Stimulated activated CD4-positive, alpha-beta T cell treated with anti-CD3 and anti-CD28 coated beads, Interleukin-1b, Interleukin-23, amount 100 ng/mL, for 48 hours (primary cell): ENCODE measurements around the gene ZSCAN5A.
"Not testable (repeated sequence)": the region's sequence is repeated elsewhere in the genome, so short reads cannot be mapped to it uniquely, and the experiment has no call there.

ENCODE experiments used
- DNase-seq: peaks from one replicate; pipeline ENCODE4 v3.0.0-alpha.2; 2020

ZSCAN5A gene, protein sequence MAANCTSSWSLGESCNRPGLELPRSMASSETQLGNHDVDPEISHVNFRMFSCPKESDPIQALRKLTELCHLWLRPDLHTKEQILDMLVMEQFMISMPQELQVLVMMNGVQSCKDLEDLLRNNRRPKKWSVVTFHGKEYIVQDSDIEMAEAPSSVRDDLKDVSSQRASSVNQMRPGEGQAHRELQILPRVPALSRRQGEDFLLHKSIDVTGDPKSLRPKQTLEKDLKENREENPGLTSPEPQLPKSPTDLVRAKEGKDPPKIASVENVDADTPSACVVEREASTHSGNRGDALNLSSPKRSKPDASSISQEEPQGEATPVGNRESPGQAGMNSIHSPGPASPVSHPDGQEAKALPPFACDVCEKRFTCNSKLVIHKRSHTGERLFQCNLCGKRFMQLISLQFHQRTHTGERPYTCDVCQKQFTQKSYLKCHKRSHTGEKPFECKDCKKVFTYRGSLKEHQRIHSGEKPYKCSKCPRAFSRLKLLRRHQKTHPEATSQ

DNA sequence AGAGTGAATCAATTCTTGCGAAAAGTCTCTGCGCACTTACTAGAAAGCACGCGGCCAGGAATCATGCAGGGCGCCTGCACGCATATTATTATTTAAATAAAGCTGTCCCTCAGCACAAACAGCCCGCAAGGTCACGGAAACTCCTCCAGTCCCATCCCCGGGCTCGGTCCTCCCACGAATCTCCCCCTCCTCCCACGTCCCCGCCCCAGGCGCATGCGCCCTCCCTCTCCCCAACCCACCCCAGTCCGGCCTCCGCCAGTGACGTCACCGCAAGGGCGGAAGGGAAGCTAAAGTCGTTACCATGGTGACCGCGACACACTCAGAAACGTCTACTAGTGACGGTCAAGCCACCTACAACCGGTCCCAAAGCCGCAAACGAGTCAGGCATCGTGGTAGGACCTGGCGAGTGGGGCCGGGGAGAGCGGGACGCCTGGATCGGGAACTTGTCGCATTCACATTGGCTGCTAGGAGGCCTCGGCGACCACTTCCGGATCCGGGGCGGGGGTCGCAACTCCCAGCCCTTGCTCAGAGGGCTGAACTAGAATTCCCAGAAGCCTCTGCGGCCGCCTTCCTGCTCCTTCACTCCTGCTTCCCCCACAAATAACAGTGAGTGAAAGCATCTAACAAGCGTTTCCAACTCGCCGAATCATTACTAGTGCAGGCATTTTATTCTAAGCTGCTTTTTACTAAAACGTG, at the start of gene ZSCAN5A:
Gene ZSCAN5A, minus strand, starts transcription at position 459 of the 696 bp plus-strand sequence. CDS start 89,793 bp downstream, outside the sequence.
- peak; percentile 95 for DNase-seq

DNA sequence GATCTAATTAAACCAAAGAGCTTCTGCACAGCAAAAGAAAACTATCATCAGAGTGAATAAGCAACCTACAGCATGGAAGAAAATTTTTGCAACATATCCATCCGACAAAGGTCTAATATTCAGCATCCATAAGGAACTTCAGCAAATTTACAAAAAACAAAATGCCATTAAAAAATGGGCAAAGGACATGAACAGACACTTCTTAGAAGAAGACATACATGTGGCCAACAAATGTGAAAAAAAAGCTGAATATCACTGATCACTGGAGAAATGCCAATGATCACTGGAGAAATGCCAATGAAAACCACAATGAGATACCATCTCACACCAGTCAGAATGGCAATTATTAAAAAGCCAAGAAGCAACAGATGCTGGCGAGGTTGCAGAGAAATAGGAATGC, 46.2 kb upstream of the ZSCAN5A start:
- no peak for DNase-seq

DNA sequence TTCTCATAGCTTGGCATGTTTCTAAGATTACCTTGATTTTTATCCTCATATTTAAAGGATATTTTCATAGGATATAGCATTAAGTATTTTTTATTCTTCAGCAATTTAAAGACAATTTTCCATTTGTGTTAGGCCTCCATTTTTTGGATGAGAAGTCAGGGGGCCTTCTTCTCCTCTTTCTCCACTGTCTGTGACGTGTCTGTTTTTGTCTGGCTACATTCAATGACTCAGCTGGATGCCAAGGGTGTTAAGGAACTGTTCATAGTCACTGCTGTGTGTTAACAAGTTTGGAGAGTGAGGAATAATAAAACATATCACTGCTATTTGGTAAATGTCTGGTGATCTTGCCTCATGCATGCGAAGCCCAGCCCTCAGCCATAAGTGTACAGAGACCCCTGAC, 42.3 kb upstream of the ZSCAN5A start:
- no peak for DNase-seq

DNA sequence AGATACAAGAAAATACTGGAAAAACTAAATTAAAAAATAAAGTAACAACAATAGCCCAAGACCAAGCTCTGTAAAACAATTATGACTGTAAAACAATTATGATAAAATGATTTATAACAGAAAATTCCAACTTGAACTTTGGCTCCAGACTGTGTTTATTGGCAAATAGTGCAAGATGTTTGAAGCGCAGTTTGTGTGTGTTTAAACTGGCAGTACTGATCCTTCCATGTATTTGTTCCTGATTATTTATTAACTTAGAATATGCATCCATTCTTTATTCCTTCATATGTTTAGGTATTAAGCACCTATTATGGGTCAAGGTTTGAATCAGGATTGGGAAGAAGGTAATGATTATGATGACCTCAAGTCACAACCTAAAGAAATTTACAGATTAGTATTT, 40.9 kb upstream of the ZSCAN5A start:
- no peak for DNase-seq

DNA sequence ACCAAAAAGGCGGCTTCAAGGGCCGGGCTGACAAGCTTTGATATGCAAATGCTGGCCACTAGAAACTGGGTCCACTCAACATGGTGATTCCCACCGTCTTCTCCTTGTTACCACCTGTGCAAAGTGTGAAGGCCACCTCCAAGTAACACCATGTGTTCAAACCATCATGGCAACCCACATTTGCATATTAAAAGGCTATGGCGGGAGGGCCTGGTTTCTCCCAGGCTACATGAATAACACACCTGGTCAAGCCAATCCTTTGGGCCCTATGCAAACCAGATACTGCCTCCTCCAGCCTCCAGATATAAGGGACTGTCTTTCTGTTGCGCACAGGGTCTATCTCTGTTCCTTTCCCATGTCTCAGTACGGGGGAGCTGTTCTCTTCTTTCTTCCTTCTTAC, 36.6 kb upstream of the ZSCAN5A start:
- no peak for DNase-seq

DNA sequence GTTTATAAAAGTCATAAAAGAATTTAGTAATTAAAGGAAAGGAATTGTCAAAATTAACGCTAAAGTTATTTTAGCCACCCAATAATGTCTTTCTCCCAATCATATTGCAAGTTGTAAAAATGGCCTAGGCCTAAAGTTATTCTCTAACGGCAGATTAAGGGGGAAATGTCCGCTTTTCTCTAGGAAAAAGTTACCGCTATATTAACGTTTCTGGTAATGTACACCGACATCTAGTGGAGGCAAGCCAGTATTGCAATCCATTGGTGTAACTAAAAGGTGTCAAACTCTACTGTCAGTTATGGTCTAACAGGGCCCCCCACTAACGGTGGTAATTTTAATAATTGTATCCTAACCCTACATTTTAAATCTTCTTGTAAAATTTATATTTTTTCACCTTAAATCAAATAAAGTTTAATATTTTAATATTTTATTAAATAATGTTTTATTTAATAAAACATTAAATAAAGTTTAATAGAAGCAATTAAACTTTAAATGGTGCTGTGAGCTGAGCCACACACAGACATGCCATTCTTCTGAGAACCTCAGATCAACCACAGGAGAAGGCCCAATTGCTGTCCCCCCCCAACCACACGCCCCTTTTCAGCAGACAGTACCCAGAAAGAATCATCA, 35.9 kb upstream of the ZSCAN5A start:
- DNase-seq: peak; percentile 33

DNA sequence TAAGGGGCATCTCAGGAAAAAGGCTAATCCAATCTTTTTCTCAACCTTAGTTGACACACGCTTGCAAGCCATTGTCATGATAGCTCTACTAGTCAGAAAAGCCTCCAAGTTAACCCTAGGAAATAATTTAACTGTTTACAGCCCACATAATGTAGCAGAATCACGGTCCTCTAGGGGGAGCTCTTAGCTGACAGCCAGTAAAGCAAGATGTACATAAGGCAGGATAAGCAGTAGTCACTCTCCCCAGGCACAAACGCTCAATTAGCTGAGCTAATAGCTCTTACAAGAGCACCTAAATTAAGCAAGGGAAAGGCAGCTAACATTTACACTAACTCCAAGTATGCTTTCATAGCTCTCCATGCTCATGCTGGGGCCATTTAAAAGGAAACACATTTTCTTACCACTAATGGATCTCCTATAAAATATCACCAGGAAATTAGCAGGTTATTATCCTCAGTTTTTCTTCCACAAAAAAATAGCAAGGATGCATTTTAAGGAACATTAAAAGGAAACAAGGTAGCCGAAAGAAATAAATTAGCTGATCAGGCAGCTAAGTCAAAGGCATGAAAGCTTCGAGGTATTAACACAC, 33.7 kb upstream of the ZSCAN5A start:
- DNase-seq: peak; percentile 15

DNA sequence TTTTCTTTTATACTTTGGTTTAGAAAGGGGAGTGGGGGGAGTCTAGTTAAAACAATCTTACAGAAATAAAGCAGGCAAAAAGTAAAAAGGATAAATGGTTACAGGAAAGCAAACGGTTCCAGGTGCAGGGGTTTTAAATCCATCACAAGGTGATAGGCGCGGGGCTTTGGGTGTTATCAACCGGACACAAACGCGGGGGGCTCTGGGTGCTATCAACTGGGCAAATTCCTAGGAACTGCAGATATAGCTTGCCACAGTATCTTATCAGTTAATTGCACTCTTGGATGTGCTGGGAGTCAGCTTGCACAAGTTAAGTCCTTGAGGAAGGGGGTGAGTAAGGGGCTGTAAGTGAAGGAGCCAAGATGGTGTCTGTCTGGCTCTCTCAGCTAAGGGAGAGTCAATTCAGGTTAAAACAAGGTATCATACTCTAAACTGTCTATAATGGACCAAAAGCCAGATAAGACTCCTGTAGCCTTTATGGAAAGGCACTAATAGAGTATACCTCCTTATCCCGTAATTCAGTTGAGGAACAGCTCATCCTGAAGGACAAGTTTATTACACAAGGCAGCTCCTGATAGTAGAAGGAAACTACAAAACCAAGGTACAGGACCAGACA, 32.6 kb upstream of the ZSCAN5A start:
- DNase-seq: no peak

DNA sequence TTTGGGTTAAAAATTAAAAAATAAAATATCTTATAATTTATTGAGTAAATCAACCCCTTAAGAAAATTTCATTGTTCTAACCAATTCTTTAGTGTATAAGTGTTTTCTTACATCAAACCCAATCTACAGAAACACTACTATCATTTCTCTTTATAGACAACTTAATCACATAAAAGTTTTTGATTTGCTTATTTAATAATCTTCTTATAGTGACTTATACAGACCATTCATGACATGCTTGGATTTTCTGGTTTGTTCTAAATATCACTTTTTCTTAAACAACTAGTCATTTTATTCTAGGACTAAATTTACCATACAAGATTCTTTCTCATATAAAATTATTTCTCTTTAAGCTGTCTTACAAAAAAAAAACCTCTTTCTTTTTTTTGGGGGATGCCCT, 27.3 kb upstream of the ZSCAN5A start:
- no peak for DNase-seq

DNA sequence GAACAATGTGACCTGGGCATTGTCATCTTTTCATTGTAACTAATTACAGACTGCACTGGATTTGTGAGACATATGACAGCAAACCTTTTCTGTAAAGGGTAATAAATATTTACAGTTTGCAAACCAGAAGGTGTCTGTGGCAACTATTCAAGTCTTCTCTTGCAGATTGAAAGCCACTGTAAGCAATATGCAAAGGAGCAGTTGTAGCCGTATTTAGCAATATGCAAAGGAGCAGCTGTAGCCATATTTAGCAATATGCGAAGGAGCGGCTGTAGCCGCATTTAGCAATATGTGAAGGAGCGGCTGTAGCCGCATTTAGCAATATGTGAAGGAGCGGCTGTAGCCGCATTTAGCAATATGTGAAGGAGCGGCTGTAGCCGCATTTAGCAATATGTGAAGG, 24.4 kb upstream of the ZSCAN5A start:
- DNase-seq: not testable (repeated sequence)

DNA sequence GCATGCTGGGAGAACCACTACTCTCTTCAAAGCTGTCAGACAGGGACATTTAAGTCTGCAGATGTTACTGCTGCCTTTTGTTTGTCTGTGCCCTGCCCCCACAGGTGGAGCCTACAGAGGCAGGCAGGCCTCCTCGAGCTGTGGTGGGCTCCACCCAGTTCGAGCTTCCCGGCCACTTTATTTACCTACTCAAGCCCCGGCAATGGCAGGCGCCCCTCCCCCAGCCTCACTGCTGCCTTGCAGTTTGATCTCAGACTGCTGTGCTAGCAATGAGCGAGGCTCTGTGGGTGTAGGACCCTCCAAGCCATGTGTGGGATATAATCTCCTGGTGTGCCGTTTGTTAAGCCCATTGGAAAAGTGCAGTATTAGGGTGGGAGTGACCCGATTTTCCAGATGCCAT, 22.4 kb upstream of the ZSCAN5A start:
- DNase-seq: not testable (repeated sequence)

DNA sequence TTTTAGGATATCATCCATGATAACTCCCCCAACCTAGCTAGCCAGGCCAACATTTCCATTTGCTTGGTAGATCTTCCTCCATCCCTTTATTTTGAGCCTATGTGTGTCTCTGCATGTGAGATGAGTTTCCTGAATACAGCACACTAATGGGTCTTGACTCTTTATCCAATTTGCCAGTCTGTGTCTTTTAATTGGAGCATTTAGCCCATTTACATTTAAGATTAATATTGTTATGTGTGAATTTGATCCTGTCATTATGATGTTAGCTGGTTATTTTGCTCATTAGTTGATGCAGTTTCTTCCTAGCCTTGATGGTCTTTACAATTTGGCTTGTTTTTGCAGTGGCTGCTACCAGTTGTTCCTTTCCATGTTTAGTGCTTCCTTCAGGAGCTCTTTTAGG, 20.7 kb upstream of the ZSCAN5A start:
- DNase-seq: not testable (repeated sequence)

DNA sequence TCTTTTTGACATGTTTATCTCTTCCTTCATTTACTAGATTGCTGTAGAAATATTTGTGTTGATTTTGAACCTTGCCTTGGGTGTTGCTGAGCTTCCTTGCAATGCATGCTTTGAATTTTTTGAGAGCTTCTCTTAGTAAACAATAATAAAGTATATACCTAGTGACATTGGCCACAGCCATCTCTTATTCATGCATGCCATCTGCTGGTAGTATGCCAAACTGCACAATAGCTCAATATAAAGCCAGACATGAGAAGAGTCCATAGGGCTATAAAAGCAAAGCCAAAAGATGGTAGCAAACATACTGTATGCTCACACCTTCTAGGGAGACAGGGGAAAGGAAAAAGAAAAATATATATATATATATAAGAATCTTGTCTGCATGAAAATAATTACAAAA, 18.9 kb upstream of the ZSCAN5A start:
- DNase-seq: peak; percentile 5

DNA sequence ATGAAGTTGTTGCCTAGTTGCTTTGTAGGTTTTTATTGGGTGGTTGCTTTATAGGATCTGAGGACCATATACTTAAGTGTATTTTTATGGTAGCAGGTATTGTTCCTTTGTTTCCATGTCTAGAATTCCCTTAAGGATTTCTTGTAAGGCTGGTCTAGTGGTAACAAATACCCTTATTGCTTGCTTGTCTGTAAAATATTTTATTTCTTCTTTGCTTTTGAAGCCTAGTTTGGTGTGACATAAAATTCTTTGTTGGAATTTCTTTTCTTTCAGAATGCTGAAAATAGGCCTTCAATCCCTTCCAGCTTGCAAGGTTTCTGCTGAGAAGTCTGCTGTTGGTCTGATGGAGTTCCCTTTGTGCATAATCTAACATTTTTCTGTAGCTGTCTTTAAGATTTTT, 18.1 kb upstream of the ZSCAN5A start:
- no peak for DNase-seq

DNA sequence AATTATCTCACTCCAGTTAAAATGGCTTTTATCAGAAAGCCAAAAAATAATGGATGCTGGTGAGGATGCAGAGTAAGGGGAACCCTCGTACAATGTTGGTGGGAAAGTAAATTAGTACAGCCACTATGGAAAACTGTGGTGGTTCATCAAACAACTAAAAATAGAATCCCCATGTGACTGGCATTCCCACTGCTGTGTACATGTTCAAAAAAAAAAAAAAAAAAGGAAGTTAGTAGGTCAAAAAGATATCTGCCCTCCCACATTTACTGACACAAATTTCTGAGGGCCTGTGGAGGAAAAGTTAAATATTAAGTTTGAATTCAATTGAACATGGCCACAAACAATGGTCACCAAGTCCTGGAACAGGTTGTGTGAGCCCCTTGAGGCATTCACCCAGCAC, 9.8 kb upstream of the ZSCAN5A start:
- DNase-seq: no peak

DNA sequence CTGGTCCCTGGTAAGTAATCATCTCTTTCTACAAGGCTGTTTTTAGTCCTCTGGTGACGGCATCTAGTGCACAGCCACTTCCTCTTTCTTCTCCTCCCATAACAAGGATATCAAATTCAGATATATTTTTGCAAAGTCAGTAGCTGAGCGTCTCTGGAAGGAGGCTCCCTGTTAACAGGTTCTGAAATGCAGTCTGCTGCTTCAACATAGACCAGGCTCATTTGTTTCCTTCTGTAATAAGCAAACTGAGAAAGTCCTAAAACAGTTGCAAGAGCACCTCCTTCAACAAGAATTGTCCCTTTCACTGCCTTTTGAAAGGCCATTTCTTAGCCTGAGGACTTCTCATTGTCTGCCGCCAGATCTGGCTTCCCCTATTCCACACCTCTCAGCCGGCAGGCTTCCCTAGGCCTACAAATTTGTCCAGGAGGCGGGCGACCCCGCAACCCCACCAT, 7.4 kb upstream of the ZSCAN5A start:
- no peak for DNase-seq

DNA sequence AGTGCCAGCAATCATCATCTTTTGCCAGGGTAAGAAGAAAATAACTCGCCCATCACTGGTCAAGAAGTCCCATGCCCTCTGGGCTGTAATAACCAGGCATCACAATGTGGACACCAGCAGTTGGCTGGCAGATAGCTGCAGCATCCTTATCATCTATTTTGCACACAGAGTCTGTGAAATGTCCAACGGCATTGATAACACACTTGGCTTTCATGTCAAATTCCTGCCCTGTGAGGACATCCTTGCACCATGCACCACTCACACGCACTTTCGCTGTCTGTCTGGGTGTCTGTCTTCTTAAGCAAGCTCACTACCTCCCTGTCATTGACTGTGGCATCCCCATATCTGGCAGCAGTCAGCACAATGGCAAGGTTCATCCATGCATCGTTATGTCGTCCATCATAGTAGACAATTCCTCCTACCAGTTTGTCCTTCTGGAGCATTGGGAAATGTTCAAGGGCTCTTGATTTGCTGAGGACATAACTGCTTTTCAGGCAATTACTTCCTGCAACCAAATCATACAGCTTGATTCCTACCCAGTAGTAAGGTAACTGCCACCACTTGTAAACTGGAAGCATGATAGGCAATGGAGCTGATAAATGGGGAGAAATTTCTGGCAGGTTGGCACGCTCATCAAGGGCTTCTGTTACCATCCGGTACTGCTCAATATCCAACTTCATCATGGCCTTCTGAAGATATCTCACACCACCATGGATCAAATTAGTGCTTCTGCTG, 6.8 kb upstream of the ZSCAN5A start:
- no peak for DNase-seq

DNA sequence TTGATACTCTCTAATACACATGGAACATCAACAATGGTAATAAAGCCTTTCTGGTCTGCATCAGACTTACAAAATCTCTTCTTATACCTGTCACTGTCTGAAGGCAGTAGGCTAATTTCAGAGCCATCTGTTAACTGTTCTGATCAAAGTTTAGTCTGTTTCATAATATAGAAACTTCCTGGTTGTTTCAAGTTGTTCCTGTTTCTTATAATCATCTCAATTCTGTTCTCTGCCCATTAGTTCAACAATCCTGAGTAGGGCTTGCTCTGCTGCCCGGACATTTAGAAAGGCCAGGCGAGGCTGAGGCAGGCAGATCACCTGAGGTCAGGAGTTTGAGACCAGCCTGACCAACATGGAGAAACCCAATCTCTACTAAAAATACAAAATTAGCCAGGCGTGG, 5.4 kb upstream of the ZSCAN5A start:
- DNase-seq: no peak

DNA sequence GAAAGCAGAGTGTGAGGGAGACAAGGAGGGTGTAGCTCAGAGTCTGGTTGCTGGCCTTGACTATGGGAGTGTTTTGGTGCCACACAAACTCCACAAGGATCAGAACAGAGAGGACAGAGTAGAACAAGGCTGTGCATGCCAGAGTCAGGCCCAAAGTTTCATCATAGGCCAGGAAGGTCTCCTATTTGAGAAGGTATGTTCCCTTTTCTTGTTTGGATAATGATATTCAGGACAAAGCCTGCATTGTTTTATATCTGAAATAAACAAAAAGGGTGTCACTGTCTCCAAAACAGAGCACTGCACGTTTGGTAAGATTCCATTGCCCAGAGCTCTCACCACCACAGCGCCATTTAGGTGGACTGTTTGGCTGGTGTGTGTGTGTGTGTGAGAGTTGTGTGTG, 3.1 kb upstream of the ZSCAN5A start:
- DNase-seq: no peak

DNA sequence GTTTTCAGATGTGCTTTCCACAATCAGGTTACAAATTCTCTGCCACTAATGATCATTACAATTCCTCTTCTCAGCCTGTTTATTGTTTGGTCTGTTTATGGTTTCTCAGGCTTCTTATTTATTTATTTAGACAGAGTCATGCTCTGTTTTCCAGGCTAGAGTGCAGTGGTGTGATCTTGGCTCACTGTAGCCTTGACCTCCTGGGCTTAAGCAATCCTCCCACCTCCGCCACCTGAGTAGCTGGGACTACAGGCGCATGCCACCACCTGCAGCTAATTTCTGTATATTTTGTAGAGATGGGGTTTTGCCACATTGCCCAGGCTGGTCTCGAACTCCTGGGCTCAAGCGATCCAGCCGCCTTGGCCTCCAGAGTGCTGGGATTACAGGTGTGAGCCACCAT, 2.1 kb upstream of the ZSCAN5A start:
- no peak for DNase-seq

DNA sequence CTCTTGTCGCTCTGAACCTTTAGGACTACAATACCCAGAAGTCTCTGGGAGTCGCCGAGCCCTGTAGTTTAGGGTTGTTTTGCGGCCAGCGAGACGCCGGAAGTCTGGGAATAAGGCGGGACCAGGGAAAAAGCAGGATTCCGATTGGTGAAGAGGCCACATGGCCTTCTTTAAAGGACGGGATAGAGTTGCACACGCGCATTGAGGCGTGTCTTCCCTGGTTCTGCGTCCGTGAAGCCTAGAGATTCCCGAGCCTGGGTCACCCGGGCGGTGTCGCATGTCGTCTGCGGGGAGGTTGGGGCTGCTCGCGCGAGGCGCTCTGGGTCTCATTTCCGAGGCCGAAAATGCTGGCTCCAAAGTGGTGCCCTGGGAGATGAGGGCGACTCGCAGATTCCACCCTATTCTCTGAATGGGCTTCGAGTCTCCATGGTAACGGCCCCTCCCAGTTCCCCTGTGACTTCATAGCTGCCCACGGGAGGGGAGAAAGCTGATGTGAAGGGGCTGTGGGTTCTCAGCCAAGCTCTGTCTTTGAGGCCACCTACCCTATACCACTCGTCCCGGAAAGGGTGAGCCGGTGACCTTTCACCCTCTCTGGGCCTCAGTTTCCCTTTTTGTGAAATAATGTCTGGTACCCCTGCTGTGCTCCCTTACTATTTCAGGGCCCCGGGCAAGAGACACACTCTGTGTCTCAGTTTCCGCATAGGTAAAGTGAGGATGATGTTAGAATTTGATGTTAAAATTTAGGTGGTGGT, 614 bp upstream of the ZSCAN5A start:
- peak; percentile 90 for DNase-seq
